VCaP (cell line): Measurements from ENCODE around the gene GTF3C2.
A peak's percentile ranks its signal among the peaks of the same experiment; 100 is the strongest.
"Not testable (repeated sequence)": the region's sequence is repeated elsewhere in the genome, so short reads cannot be mapped to it uniquely, and the experiment has no call there.

Source experiments
- H3K27ac ChIP-seq: fragments of 450-650 bp; 2 replicates; pipeline ENCODE4 v1.5.1; 2017
- CTCF ChIP-seq: fragments of 450-650 bp; conservative IDR thresholded peaks from 2 replicates; pipeline ENCODE4 v1.5.1; 2017; ENCODE audit warnings: mild to moderate bottlenecking, moderate library complexity

Gene GTF3C2

GRCh38 chr2:27370026-27370815 is 13.7 kb upstream of the GTF3C2 start, which contains the start of the genes EIF2B4 and SNX17:
TSS of gene EIF2B4 (minus strand) at chr2:27370338. CDS start at chr2:27370314, 24 bp downstream.
TSS of gene SNX17 (plus strand) at chr2:27370616. CDS start at chr2:27370744, 128 bp downstream.
- peak; percentile 88 for TF ChIP-seq CTCF
- peak within 1 kb of the TSS; percentile 93 for H3K27ac ChIP-seq

DNA sequence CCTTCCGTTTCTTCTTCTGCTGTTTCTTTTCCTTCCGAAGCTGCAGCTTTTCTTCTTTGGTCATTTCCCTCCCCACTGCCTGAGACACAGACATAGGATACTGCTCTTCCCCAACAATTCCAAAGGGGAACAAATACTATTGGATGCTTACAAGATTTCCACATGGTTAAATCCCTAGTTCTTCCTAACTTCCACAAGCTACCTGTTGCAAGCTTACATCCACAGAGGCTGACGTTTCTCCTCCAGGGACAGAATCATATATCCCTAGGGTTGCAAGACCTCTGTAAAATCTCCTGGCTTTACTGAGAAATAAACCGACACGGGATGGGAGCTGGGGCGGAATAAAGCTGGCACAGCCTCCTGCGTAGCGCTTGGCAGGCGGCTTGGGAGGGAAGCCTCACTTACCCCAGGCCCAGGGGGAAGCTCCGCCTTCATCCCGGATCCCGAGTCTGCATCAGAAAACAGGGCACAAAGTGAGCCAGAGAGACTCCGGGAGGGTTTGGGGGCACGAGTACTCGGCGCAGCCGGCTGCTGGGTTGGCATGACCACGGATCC is 13.0 kb upstream of the GTF3C2 start:
- H3K27ac ChIP-seq = peak overlapping the region; percentile 93
- TF ChIP-seq CTCF = no peak

- H3K27ac ChIP-seq = no peak overlapping the region
- TF ChIP-seq CTCF = no peak
Observed at GRCh38 chr2:27363933-27364332, 7.4 kb upstream of the GTF3C2 start.

- H3K27ac ChIP-seq = no peak overlapping the region
- TF ChIP-seq CTCF = no peak
Observed at GRCh38 chr2:27362678-27363420, 6.3 kb upstream of the GTF3C2 start.

- TF ChIP-seq CTCF = no peak
- H3K27ac ChIP-seq = peak overlapping the region; percentile 95
Observed at GRCh38 chr2:27356056-27356381, 545 bp downstream of the GTF3C2 start.

GRCh38 chr2:27354597-27354927 is 2.0 kb downstream of the GTF3C2 start:
- TF ChIP-seq CTCF = no peak
- H3K27ac ChIP-seq = no peak overlapping the region

DNA sequence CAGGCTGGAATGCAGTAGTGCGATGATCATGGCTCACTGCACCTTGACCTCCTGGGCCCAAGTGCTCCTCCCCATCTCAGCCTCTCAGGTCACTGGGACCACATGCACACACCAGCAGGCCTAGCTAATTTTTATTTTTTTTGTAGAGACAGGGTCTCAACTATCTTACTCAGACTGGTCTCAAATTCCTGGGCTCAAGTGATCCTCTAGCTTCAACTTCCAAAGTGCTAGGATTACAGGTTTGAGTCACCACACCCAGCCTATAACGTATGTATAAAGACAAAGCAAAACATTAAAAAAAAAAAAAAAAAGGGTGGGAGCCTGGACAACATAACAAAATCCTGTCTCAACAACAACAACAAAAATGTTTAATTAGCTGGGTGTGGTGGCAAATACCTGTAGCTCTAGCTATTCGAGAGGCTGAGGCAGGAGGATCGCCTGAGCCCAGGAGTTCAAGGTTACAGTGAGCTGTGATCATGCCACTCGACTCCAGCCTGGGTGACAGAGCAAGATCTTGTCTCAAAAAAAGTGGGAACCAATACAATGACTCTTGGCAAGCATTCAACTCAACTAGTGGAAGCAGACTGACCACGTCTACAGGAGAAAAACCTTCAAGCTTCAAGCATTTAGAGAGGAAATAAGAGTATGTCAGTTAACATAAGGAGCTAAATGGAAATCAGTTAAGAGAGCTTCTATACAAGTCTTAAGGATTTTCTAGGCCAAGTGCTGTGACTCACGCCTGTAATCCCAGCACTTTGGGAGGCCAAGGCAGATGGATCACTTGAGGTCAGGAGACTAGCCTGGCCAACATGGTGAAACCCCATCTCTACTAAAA is 2.6 kb downstream of the GTF3C2 start:
- H3K27ac ChIP-seq = no peak overlapping the region
- no peak for TF ChIP-seq CTCF

- H3K27ac ChIP-seq = not testable (repeated sequence)
Observed at GRCh38 chr2:27353386-27353761, 3.2 kb downstream of the GTF3C2 start.
